Ramos (cell line): Measurements from ENCODE around the gene SLC1A5.

Source experiments
- in situ Hi-C: fragments of 300-500 bp; cut with MboI; formaldehyde crosslinking; loops from one replicate; pipeline ENCODE4 v1.14.3; 2022; ENCODE audit warnings: low sequenced_read_pairs; ENCODE audit not compliant: unreplicated experiment

SLC1A5 gene

DNA sequence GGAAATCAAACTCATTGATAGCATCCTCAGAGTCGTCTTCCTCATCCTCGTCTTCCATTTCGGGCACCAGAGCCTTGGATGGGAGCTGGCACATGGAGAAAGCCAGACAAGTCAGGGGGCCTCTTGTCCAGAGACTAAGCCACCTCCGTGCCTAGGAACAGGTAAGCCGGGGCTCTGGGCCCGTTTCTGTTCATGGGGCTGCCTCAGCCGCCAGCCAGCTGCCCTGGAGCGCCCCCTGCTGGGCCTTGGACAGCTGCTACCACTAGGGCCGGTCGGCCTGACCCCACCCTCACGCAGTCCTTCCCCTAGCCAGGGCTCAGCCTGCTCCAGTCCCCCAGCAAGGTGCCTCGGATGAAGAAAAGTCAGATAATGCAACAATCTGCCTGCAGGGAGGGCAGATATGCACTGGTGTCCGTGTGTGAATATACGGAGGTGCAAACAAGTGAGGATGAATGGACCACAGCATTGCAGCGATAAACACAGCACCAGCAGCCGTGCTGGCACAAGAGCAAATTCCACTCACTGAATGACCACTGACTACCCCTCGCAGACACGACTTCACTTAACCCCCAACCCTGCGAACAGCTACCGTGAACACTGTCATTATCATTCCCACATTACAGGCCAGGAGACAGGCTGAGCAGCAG lies 59.6 kb downstream of the SLC1A5 start:
- in situ Hi-C loops = no loop called here

DNA sequence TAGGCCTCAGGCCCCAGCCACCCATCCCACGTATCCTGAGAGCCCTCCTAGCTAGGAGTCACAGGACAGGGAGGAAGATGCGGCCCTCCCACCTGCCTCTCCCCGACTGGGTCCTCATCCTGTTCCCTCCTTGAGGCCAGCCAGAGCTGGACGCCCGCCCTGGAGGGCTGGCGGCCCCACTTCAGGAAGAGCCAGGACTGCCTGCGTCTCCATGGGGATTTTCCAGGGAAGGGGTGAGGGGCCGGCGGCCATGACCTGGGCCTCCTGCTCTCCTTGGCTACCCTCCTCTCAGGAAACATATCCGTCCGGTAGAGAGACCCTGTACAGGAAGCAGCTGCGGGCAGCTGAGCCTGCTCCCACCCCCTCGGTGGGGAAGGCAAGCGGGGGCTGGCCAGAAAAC lies 60.2 kb downstream of the SLC1A5 start:
- in situ Hi-C loops = no loop called here

DNA sequence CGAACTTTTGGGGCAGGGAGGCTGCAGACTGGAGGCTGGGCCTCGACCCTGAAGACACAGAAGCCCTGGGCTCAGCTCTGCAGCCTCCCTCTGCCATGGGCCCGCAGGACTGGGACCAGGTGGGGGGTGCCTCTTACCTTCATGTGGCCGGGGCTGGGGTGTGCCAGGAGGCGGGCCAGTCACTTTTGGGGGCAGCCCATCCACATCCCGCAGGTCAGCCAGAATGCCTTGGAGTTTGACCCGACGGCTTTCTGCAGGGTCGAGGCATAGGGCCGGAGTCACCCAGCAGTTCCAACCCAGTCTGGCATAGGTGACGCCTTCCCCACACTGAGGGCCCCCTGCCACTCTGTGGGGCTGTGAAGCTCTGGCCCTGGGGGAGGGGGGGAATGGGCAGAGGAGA lies 60.6 kb downstream of the SLC1A5 start:
- in situ Hi-C loops = no loop called here

DNA sequence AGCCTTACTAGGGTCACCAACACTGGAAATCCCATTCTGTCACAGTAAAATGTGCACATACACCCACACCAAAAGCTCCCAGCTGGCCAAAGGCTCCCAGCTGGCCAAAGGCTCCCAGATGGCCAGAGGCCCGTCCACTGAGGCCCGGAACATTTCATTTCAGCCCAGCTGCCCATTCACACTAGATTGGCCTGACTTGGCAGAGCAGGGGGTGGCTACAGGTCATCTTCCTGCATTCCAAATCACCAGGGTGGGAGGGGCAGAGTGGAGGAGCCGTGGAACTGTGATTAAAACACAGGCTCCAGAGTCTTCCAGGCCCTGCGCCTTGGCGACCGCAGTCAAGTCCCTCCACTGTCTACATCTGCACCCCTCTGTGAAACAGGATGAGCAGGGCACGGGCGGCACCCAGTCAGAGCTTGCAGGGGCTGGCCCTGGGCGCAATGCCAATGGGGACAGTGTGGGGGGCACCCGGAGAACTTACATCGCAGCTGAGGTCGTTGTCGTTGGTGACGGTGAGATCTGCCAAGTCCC lies 61.4 kb downstream of the SLC1A5 start:
- in situ Hi-C loops = no loop called here

DNA sequence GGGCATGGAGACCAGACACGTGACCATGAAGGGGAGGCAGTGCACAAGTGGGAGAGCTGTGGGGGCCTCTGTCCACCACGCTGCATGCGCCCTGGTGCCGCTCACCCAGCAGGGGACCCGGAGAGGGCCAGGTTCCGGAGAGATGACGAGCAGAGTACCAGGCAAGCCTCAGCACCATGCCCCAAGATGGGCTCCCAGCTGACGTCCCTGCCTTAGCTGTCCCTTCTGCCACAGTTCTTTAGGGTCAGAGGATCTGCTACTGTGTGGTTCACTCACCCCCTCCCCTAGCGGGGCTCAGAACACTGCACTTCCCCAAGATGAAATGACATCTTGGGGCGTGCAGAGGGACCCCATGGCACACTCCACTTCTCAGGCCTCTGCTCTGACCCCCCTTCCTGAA lies 61.8 kb downstream of the SLC1A5 start:
- in situ Hi-C loops = no loop called here

DNA sequence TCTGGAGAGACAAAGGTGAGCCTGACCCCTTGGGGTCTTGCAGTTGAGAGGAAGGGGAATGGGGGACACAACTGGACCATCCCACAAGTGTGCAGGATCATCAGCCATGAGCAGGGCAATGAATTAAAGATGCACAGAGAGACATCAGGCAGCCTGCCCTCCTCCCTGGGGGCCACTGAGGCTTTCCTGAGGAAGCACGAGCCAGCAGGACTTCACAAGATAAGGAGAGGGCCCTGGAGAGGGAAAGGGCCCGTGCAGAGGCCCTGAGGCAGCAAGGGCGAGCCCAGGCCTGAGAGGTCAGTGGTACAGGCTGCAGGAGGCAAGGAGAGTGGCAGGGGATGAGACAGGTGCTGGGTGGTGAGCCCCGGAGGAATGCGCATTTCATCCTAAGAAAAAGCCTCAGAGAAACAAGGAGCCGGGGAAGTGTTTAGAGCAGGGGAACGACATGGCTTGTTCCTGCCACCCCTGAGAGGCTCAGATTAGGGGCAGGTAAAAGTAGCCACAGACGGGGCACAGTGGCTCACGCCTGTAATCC lies 62.5 kb downstream of the SLC1A5 start:
- in situ Hi-C loops = no loop called here

DNA sequence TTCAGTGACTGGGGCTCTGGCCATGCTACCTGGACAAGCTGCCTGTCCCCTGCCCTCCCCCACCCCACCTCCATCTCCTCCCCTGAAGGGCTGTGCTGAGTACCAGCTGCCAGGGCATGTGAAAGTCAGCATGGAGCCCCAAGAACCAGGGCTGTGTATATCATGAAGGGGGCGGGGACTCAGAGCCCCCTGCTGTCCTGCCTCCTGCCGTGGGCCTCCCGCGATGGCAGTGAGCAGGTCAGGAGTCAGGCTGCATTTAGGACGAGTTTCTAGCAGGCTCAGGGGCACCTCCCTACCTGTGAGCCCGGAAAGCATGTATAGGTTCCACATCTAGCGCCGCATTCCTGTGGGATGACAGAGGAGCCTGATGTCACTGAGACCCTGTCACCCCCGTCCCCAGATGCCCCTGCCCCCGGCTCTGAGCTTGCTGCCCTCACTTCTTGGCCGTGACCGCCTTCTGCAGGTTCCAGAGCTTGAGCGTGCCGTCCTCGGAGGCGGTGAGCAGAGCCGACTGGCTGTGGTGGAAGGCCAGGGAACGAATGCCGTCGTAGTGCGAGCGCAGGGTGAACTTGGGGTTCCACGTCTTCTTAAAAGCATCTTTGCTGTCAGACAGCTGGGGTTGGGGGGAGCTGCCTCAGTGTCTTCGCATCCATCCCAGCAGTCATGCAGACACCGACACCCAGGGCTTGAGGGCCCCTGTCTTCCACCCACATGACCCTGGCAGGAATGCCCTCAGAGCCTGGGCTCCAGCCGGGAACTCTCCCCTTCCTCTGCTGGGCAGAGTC lies 63.2 kb downstream of the SLC1A5 start:
- in situ Hi-C loops = no loop called here
